Measurements from ENCODE around the gene IL9. TPM values are rescaled to one million over a fixed set of nuclear protein-coding genes. Genes with fewer than 3 reads are reported as not detected.

The IL9 gene
- total and polyA plus RNA-seq, 2 donors (not counting 1 experiment from before 2014, with no cell fraction given): not detected

DNA sequence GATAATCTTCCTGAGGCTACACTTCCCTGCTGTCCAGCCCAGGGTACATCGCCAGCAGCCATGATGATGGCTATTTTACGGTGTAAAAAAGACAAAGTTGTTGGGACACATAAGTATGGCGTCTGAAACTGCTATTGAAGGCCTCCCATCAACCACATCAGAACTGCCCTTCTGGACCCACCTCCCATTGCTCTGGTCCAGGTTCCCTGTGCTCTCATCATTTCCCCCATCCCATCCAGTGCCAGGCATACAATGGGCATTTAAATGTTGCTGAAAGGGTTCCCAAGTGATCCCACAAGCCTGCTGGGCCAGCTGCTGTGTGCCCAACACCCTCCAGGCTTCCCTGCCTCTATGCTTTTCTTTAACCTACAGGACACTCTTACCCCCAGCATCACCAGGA, 10.6 kb downstream of the IL9 start:
- TF ChIP-seq, protein P1, sequence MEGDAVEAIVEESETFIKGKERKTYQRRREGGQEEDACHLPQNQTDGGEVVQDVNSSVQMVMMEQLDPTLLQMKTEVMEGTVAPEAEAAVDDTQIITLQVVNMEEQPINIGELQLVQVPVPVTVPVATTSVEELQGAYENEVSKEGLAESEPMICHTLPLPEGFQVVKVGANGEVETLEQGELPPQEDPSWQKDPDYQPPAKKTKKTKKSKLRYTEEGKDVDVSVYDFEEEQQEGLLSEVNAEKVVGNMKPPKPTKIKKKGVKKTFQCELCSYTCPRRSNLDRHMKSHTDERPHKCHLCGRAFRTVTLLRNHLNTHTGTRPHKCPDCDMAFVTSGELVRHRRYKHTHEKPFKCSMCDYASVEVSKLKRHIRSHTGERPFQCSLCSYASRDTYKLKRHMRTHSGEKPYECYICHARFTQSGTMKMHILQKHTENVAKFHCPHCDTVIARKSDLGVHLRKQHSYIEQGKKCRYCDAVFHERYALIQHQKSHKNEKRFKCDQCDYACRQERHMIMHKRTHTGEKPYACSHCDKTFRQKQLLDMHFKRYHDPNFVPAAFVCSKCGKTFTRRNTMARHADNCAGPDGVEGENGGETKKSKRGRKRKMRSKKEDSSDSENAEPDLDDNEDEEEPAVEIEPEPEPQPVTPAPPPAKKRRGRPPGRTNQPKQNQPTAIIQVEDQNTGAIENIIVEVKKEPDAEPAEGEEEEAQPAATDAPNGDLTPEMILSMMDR (conservative IDR thresholded peaks at IDR 0.05 in 1 of 2, IDR thresholded peaks at IDR 0.05 in 1 of 2; ENCODE audit: low read depth in 1 of 2, low read length in 2 of 2): no peak
- no peak for TF ChIP-seq EZH2 (IDR thresholded peaks at IDR 0.05; ENCODE audit: low read length, missing control alignments)
- Histone ChIP-seq H3K4me2 (ENCODE audit: extremely low read depth, insufficient read depth, low read length) (no peak overlapping the region), H3K9me3 (ENCODE audit: control insufficient read depth, insufficient read depth, low read depth, low read length) (no peaks in the 10 kb centered on the region), H3K79me2 (ENCODE audit: control insufficient read depth, insufficient read depth, low read length) (no peaks in the 10 kb centered on the region), H2AFZ (ENCODE audit: low read length) (no peak overlapping the region), H3K36me3 (ENCODE audit: control insufficient read depth, insufficient read depth, low read length) (no peaks in the 10 kb centered on the region), H4K20me1 (ENCODE audit: control insufficient read depth, extremely low read depth, insufficient read depth, low read length) (no peaks in the 10 kb centered on the region), H3K27me3 (ENCODE audit: control insufficient read depth, insufficient read depth, low read length) (peaks cover 2% of the 10 kb centered on the region), H3K4me1 (ENCODE audit: control insufficient read depth, extremely low read depth, insufficient read depth, low read length) (no peaks in the 10 kb centered on the region), H3K27ac (ENCODE audit: insufficient read depth, low read length) (no peak overlapping the region), H3K9ac (ENCODE audit: insufficient read depth, low read length) (no peak overlapping the region), H3K4me3 (replicated peaks in 1 of 4; ENCODE audit: control extremely low read depth in 1 of 4, insufficient read depth in 1 of 4, low read depth in 3 of 4, low read length in 4 of 4) (no peak overlapping the region)
- no peak for DNase-seq (ENCODE audit: low read depth in 2 of 2)

DNA sequence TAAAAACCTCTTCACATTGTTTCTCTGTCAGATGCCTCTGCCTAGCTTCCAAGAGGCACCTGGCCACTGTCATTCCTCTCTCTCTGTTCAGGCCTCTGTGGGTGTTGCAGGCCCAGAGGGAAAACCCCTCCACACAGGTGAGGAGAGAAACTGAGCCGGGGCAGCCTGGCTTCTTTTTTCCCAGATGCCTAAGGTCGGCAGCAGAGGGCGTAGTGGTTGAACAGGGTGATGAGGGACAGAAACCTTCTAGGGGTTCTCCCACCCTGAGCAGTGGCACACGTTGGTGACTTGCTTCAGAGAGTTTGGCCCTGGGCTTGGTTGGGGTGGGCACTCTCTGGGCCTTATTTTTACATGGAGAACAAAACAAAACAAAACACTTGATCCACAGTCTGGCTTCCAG, 12.2 kb downstream of the IL9 start:
- TF ChIP-seq, protein P1 (conservative IDR thresholded peaks at IDR 0.05 in 1 of 2, IDR thresholded peaks at IDR 0.05 in 1 of 2; ENCODE audit: low read depth in 1 of 2, low read length in 2 of 2): no peak
- TF ChIP-seq EZH2 (IDR thresholded peaks at IDR 0.05; ENCODE audit: low read length, missing control alignments): no peak
- Histone ChIP-seq H3K9me3 (ENCODE audit: control insufficient read depth, insufficient read depth, low read depth, low read length) (no peaks in the 10 kb centered on the region), H3K4me2 (ENCODE audit: extremely low read depth, insufficient read depth, low read length) (no peak overlapping the region), H3K4me3 (replicated peaks in 1 of 4; ENCODE audit: control extremely low read depth in 1 of 4, insufficient read depth in 1 of 4, low read depth in 3 of 4, low read length in 4 of 4) (no peak overlapping the region), H3K79me2 (ENCODE audit: control insufficient read depth, insufficient read depth, low read length) (no peaks in the 10 kb centered on the region), H3K4me1 (ENCODE audit: control insufficient read depth, extremely low read depth, insufficient read depth, low read length) (no peaks in the 10 kb centered on the region), H3K27ac (ENCODE audit: insufficient read depth, low read length) (no peak overlapping the region), H4K20me1 (ENCODE audit: control insufficient read depth, extremely low read depth, insufficient read depth, low read length) (no peaks in the 10 kb centered on the region), H2AFZ (ENCODE audit: low read length) (no peak overlapping the region), H3K9ac (ENCODE audit: insufficient read depth, low read length) (no peak overlapping the region), H3K36me3 (ENCODE audit: control insufficient read depth, insufficient read depth, low read length) (no peaks in the 10 kb centered on the region), H3K27me3 (ENCODE audit: control insufficient read depth, insufficient read depth, low read length) (peaks cover 2% of the 10 kb centered on the region)
- no peak for DNase-seq (ENCODE audit: low read depth in 2 of 2)

DNA sequence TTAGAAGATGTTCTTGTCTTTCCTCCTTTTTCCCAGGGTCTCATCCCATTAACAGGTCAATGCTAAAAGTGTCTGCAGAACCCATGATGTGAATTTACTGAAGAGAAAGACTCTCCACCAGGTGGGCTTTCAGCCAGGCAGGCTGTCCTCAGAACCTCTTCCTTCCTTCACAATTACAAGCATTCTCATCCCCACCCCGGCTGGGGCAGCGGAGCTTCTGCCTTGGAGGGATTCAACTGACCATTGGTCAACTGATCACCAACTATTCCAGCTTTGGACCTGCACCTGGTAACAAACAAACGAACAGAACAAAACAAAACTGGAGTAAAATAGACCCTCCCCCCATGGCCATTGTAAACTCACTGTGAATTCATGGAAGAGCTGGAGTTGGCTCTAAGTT, 12.6 kb downstream of the IL9 start:
- Histone ChIP-seq H2AFZ (ENCODE audit: low read length) (no peak overlapping the region), H3K27ac (ENCODE audit: insufficient read depth, low read length) (no peak overlapping the region), H3K4me1 (ENCODE audit: control insufficient read depth, extremely low read depth, insufficient read depth, low read length) (no peaks in the 10 kb centered on the region), H3K9me3 (ENCODE audit: control insufficient read depth, insufficient read depth, low read depth, low read length) (no peaks in the 10 kb centered on the region), H4K20me1 (ENCODE audit: control insufficient read depth, extremely low read depth, insufficient read depth, low read length) (no peaks in the 10 kb centered on the region), H3K4me2 (ENCODE audit: extremely low read depth, insufficient read depth, low read length) (no peak overlapping the region), H3K9ac (ENCODE audit: insufficient read depth, low read length) (no peak overlapping the region), H3K4me3 (replicated peaks in 1 of 4; ENCODE audit: control extremely low read depth in 1 of 4, insufficient read depth in 1 of 4, low read depth in 3 of 4, low read length in 4 of 4) (no peak overlapping the region), H3K79me2 (ENCODE audit: control insufficient read depth, insufficient read depth, low read length) (no peaks in the 10 kb centered on the region), H3K36me3 (ENCODE audit: control insufficient read depth, insufficient read depth, low read length) (no peaks in the 10 kb centered on the region), H3K27me3 (ENCODE audit: control insufficient read depth, insufficient read depth, low read length) (peaks cover 2% of the 10 kb centered on the region)
- TF ChIP-seq EZH2 (IDR thresholded peaks at IDR 0.05; ENCODE audit: low read length, missing control alignments): no peak
- TF ChIP-seq, protein P1 (conservative IDR thresholded peaks at IDR 0.05 in 1 of 2, IDR thresholded peaks at IDR 0.05 in 1 of 2; ENCODE audit: low read depth in 1 of 2, low read length in 2 of 2): no peak
- DNase-seq (ENCODE audit: low read depth in 2 of 2): no peak

Measured in fibroblast of lung (primary cell).